ENCODE measurements around the gene ADAMTS4.

- TF ChIP-seq, protein P1, sequence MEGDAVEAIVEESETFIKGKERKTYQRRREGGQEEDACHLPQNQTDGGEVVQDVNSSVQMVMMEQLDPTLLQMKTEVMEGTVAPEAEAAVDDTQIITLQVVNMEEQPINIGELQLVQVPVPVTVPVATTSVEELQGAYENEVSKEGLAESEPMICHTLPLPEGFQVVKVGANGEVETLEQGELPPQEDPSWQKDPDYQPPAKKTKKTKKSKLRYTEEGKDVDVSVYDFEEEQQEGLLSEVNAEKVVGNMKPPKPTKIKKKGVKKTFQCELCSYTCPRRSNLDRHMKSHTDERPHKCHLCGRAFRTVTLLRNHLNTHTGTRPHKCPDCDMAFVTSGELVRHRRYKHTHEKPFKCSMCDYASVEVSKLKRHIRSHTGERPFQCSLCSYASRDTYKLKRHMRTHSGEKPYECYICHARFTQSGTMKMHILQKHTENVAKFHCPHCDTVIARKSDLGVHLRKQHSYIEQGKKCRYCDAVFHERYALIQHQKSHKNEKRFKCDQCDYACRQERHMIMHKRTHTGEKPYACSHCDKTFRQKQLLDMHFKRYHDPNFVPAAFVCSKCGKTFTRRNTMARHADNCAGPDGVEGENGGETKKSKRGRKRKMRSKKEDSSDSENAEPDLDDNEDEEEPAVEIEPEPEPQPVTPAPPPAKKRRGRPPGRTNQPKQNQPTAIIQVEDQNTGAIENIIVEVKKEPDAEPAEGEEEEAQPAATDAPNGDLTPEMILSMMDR (IDR thresholded peaks at IDR 0.05) = no peak
- TF ChIP-seq ESRRA (CRISPR knock-in tag; IDR thresholded peaks at IDR 0.05; ENCODE audit: borderline replicate concordance) (no peak), ZNF263 (CRISPR knock-in tag; IDR thresholded peaks at IDR 0.05; ENCODE audit: low read depth) (no peak), E2F1 (CRISPR knock-in tag; IDR thresholded peaks at IDR 0.05) (no peak), ZBTB21 (CRISPR knock-in tag; IDR thresholded peaks at IDR 0.05; ENCODE audit: borderline replicate concordance) (no peak)
Measured at GRCh38 chr1:161172349-161172748, 26.5 kb downstream of the ADAMTS4 start.
